Trophoblast cell (in vitro differentiated cells and primary cell): ENCODE data around the gene DUOXA2.
"Not testable (repeated sequence)": the region's sequence is repeated elsewhere in the genome, so short reads cannot be mapped to it uniquely, and the experiment has no call there.

Experiments
- DNase-seq, 2 donors: peaks; one replicate each; pipeline ENCODE4 v3.0.0-alpha.2; 2016
- H2AFZ ChIP-seq: 2 replicates; pipeline ENCODE4 v1.6.1; 2013; ENCODE audit warnings: low read length, moderate library complexity, mild to moderate bottlenecking; ENCODE audit not compliant: insufficient read depth, poor library complexity
- H2AK5ac ChIP-seq: 2 replicates; pipeline ENCODE4 v1.6.1; 2013; ENCODE audit warnings: mild to moderate bottlenecking, low read length
- H2BK120ac ChIP-seq: 2 replicates; pipeline ENCODE4 v1.6.1; 2013; ENCODE audit warnings: low read length, mild to moderate bottlenecking, moderate library complexity; ENCODE audit not compliant: insufficient read depth, poor library complexity
- H2BK12ac ChIP-seq: 2 replicates; pipeline ENCODE4 v1.6.1; 2013; ENCODE audit warnings: mild to moderate bottlenecking, low read length, moderate library complexity
- H2BK5ac ChIP-seq: 2 replicates; pipeline ENCODE4 v1.6.1; 2013; ENCODE audit warnings: low read length, low read depth, moderate library complexity, mild to moderate bottlenecking; ENCODE audit not compliant: poor library complexity
- H3K14ac ChIP-seq: 2 replicates; pipeline ENCODE4 v1.6.1; 2013; ENCODE audit warnings: mild to moderate bottlenecking, low read length
- H3K18ac ChIP-seq: 2 replicates; pipeline ENCODE4 v1.6.1; 2013; ENCODE audit warnings: mild to moderate bottlenecking, low read length
- H3K23ac ChIP-seq: 2 replicates; pipeline ENCODE4 v1.6.1; 2013; ENCODE audit warnings: low read length
- H3K27ac ChIP-seq: 2 replicates; pipeline ENCODE4 v1.5.1; 2013; ENCODE audit warnings: low read depth, mild to moderate bottlenecking, inconsistent platforms, low read length, moderate library complexity
- H3K27me3 ChIP-seq: 2 replicates; pipeline ENCODE4 v1.6.1; 2013; ENCODE audit warnings: inconsistent platforms, mild to moderate bottlenecking, low read length, moderate library complexity; ENCODE audit not compliant: insufficient read depth
- H3K36me3 ChIP-seq, 2 experiments: 1 replicate in 1 of 2; 2 replicates in 1 of 2; pipeline ENCODE4 v1.6.1; 2013; ENCODE audit warnings: low read length in 2 of 2, mild to moderate bottlenecking in 2 of 2, moderate library complexity in 1 of 2; ENCODE audit not compliant: insufficient read depth in 2 of 2, control insufficient read depth in 1 of 2
- H3K4ac ChIP-seq: 2 replicates; pipeline ENCODE4 v1.6.1; 2013; ENCODE audit warnings: low read depth, mild to moderate bottlenecking, low read length, moderate library complexity
- H3K4me1 ChIP-seq, 2 experiments: 1 replicate in 1 of 2; 2 replicates in 1 of 2; pipeline ENCODE4 v1.6.1; 2013; ENCODE audit warnings: low read length in 2 of 2, mild to moderate bottlenecking in 2 of 2, moderate library complexity in 1 of 2; ENCODE audit not compliant: insufficient read depth in 2 of 2, control insufficient read depth in 1 of 2
- H3K4me2 ChIP-seq: 2 replicates; pipeline ENCODE4 v1.6.1; 2013; ENCODE audit warnings: inconsistent platforms, mild to moderate bottlenecking, low read length, moderate library complexity
- H3K4me3 ChIP-seq: 2 replicates; pipeline ENCODE4 v1.5.1; 2013; ENCODE audit warnings: mild to moderate bottlenecking, low read depth, low read length, inconsistent platforms
- H3K79me1 ChIP-seq: one replicate; pipeline ENCODE4 v1.6.1; 2013; ENCODE audit warnings: low read length
- H3K79me2 ChIP-seq: 2 replicates; pipeline ENCODE4 v1.6.1; 2013; ENCODE audit warnings: low read length, mild to moderate bottlenecking; ENCODE audit not compliant: control insufficient read depth, insufficient read depth, poor library complexity
- H3K9ac ChIP-seq: 2 replicates; pipeline ENCODE4 v1.6.1; 2013; ENCODE audit warnings: mild to moderate bottlenecking, low read length
- H3K9me3 ChIP-seq: 2 replicates; pipeline ENCODE4 v1.6.1; 2013; ENCODE audit warnings: low read depth, mild to moderate bottlenecking, control low read depth, inconsistent platforms, low read length; ENCODE audit not compliant: insufficient read depth
- H4K12ac ChIP-seq: 2 replicates; pipeline ENCODE4 v1.6.1; 2013; ENCODE audit warnings: low read depth, mild to moderate bottlenecking, low read length, moderate library complexity
- H4K8ac ChIP-seq: 2 replicates; pipeline ENCODE4 v1.6.1; 2013; ENCODE audit warnings: low read depth, mild to moderate bottlenecking, low read length, moderate library complexity
- H4K91ac ChIP-seq: one replicate; pipeline ENCODE4 v1.6.1; 2013; ENCODE audit warnings: low read depth, mild to moderate bottlenecking, low read length, moderate library complexity
- WGBS: extraction: QIAGEN DNeasy Blood & Tissue Kit; methylation state at CpG from one replicate; pipeline ENCODE4 v1.1.7; 2013; ENCODE audit warnings: missing lambda C conversion rate; ENCODE audit not compliant: insufficient read length, insufficient coverage; ENCODE audit errors: extremely low coverage; 5-methylcytosine and 5-hydroxymethylcytosine counted together

DUOXA2 gene

DNA sequence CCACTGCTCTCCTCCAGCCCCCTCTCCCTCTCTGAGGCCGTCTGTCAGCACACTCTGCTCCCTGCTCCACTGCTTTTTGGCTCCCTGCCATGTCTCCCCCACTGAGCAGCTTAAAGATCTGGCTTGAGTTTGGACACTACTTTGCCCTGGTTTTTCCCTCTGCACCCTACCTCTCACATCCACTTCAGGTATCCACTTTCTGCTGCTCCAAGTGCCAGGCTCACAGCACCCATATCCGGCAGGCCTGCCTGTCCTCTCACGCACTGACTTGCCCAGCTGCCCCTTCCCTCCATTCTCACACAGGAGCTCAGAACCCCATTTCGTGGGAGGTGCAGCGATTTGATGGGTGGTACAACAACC lies 19.4 kb downstream of the DUOXA2 start:
- Histone ChIP-seq H3K14ac (no peak overlapping the region), H3K4me1 (peaks cover 5 to 6% of the 10 kb centered on the region in 2 experiments), H2BK12ac (no peak overlapping the region), H3K27ac (no peak overlapping the region), H3K79me1 (no peaks in the 10 kb centered on the region), H3K4ac (no peak overlapping the region), H3K9ac (no peak overlapping the region), H4K91ac (no peak overlapping the region), H3K4me2 (no peak overlapping the region), H2AK5ac (no peak overlapping the region), H3K23ac (no peak overlapping the region), H2BK120ac (no peak overlapping the region), H3K9me3 (peaks cover 14% of the 10 kb centered on the region), H4K12ac (no peak overlapping the region), H3K79me2 (no peaks in the 10 kb centered on the region), H4K8ac (no peak overlapping the region), H2AFZ (no peak overlapping the region), H3K36me3 (no peaks in the 10 kb centered on the region), H3K18ac (no peak overlapping the region), H3K4me3 (no peak overlapping the region), H2BK5ac (no peak overlapping the region), H3K27me3 (peaks cover 54% of the 10 kb centered on the region)
- no peak for DNase-seq
- WGBS, result no CpG with 5 or more reads among the region's 5 CpGs

DNA sequence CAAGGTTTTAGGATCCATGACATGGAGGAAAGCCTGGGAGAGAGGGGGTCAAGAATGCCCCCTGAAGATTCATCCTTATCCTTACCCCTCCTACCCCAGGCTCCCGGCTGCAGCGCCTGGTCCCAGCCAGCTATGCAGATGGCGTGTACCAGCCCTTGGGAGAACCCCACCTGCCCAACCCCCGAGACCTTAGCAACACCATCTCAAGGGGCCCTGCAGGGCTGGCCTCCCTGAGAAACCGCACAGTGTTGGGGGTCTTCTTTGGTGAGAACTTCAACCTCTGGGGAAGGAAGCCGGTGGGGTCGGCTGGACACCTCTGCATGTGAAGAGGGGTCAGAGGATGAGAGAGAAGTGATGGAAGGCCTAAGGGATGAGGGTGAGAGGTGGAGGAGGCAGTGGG lies 19.9 kb downstream of the DUOXA2 start:
- no peak overlapping the region for H3K27ac ChIP-seq
- DNase-seq, result no peak
- H4K8ac ChIP-seq, result no peak overlapping the region
- no peak overlapping the region for H3K4me2 ChIP-seq
- no peaks in the 10 kb centered on the region for H3K79me2 ChIP-seq
- no peak overlapping the region for H4K12ac ChIP-seq
- H3K79me1 ChIP-seq, result no peaks in the 10 kb centered on the region
- no peak overlapping the region for H3K18ac ChIP-seq
- no peak overlapping the region for H2BK120ac ChIP-seq
- H3K27me3 ChIP-seq, result peaks cover 49% of the 10 kb centered on the region
- H3K36me3 ChIP-seq, result no peaks in the 10 kb centered on the region
- H2BK5ac ChIP-seq, result no peak overlapping the region
- H2AFZ ChIP-seq, result no peak overlapping the region
- H3K23ac ChIP-seq, result no peak overlapping the region
- no peak overlapping the region for H3K14ac ChIP-seq
- no peak overlapping the region for H3K4me3 ChIP-seq
- H2BK12ac ChIP-seq, result no peak overlapping the region
- WGBS, result no CpG with 5 or more reads among the region's 7 CpGs
- H3K9me3 ChIP-seq, result peaks cover 12% of the 10 kb centered on the region
- H3K4ac ChIP-seq, result no peak overlapping the region
- peaks cover 5 to 6% of the 10 kb centered on the region in 2 experiments for H3K4me1 ChIP-seq
- no peak overlapping the region for H2AK5ac ChIP-seq
- no peak overlapping the region for H4K91ac ChIP-seq
- no peak overlapping the region for H3K9ac ChIP-seq

DNA sequence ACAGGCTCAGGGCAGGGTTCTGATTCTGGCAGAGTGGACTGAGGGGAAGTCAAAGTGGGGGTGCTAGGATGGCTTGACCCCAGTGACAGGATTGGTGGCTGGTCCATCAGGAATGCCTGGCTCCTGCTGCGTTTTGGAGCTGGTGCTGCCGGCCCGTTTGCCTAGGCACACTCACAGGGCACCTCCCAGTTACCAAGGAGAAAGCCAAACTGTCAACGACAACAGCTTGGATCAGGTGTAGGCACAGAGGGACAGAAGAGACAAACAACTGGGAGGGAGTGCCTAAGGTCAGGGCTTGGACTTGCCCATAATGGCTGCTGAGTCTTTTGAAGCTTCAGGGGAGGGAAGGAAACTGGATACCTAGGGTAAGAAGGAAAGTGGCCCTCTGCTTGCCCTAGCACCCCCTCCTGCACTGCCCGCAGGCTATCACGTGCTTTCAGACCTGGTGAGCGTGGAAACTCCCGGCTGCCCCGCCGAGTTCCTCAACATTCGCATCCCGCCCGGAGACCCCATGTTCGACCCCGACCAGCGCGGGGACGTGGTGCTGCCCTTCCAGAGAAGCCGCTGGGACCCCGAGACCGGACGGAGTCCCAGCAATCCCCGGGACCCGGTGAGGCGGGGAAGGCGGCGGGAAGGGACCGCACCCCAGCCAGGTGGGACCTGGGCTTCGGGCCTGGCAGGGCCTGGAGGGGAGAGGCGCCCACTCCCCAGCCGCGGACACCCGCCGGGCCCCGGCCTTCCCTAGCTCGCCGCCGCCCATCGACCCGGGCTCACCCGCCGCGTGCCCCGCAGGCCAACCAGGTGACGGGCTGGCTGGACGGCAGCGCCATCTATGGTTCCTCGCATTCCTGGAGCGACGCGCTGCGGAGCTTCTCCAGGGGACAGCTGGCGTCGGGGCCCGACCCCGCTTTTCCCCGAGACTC lies 20.8 kb downstream of the DUOXA2 start:
- peaks cover 40% of the 10 kb centered on the region for H3K27me3 ChIP-seq
- peaks cover 12% of the 10 kb centered on the region for H3K9me3 ChIP-seq
- DNase-seq, result no peak
- no peak overlapping the region for H2AFZ ChIP-seq
- H3K4ac ChIP-seq, result no peak overlapping the region
- H4K12ac ChIP-seq, result no peak overlapping the region
- peaks cover 0 to 6% of the 10 kb centered on the region in 2 experiments for H3K4me1 ChIP-seq
- H3K79me2 ChIP-seq, result no peaks in the 10 kb centered on the region
- no peak overlapping the region for H3K4me3 ChIP-seq
- WGBS, result no CpG with 5 or more reads among the region's 57 CpGs
- H2BK120ac ChIP-seq, result no peak overlapping the region
- H3K14ac ChIP-seq, result no peak overlapping the region
- H4K91ac ChIP-seq, result no peak overlapping the region
- H2BK12ac ChIP-seq, result no peak overlapping the region
- H3K4me2 ChIP-seq, result peak overlapping the region; percentile 49
- no peak overlapping the region for H2AK5ac ChIP-seq
- H3K23ac ChIP-seq, result no peak overlapping the region
- no peak overlapping the region for H3K18ac ChIP-seq
- no peak overlapping the region for H3K9ac ChIP-seq
- H2BK5ac ChIP-seq, result no peak overlapping the region
- H3K27ac ChIP-seq, result no peak overlapping the region
- no peaks in the 10 kb centered on the region for H3K36me3 ChIP-seq
- H4K8ac ChIP-seq, result no peak overlapping the region
- no peaks in the 10 kb centered on the region for H3K79me1 ChIP-seq

DNA sequence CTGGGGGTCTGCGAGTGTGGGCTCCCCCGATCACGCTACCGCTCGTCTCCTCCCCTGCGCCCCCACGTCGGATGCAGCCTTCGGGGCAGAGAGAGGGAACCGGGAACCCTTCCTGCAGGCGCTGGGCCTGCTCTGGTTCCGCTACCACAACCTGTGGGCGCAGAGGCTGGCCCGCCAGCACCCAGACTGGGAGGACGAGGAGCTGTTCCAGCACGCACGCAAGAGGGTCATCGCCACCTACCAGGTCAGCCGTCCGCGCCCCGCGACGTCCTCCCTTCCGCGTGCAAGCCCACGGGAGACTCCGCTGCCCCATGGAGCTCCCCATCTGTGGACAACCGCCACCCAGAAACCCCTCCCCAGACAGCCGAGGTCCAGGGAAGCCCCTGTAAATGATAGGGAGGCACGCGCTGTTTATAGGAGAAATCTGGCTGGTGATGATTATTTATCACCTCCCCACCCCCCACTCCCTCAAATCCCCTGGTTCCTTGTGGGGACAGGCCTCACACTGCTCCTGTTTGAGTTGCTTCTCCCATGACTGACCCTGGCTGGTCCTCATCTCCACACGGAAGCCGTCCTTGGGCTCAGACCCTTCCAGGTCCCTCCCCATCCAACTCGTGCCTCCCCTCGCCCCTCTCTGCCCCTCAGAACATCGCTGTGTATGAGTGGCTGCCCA lies 21.7 kb downstream of the DUOXA2 start:
- not testable (repeated sequence) for H2BK5ac ChIP-seq, H3K79me2 ChIP-seq, H4K8ac ChIP-seq, H3K4me1 ChIP-seq, H3K4me3 ChIP-seq, H3K79me1 ChIP-seq, H3K9ac ChIP-seq, H3K23ac ChIP-seq, H3K27ac ChIP-seq, DNase-seq, H2BK12ac ChIP-seq, H3K4ac ChIP-seq, H2BK120ac ChIP-seq, H3K36me3 ChIP-seq, H3K4me2 ChIP-seq, H2AK5ac ChIP-seq, H3K18ac ChIP-seq, H3K14ac ChIP-seq, H2AFZ ChIP-seq, H4K12ac ChIP-seq, H4K91ac ChIP-seq
- no CpG with 5 or more reads among the region's 37 CpGs for WGBS
- Histone ChIP-seq H3K9me3 (peaks cover 11% of the 10 kb centered on the region), H3K27me3 (peaks cover 31% of the 10 kb centered on the region)
